MM.1S (cell line): ENCODE measurements around the gene SLC39A3.

ENCODE experiments used
- EZH2 ChIP-seq: fragments of 300-600 bp; sonication (generic); optimal IDR thresholded peaks from 2 replicates; pipeline ENCODE3; 2017; ENCODE audit warnings: low read depth, mild to moderate bottlenecking, antibody characterized with exemption, low read length, mixed read lengths
- TF ChIP-seq, protein P1 (sequence below): fragments of 300-600 bp; sonication (generic); IDR thresholded peaks from 2 replicates; pipeline ENCODE4 v1.5.1; 2016; ENCODE audit warnings: antibody characterized with exemption, low read length, mixed read lengths

DNA sequence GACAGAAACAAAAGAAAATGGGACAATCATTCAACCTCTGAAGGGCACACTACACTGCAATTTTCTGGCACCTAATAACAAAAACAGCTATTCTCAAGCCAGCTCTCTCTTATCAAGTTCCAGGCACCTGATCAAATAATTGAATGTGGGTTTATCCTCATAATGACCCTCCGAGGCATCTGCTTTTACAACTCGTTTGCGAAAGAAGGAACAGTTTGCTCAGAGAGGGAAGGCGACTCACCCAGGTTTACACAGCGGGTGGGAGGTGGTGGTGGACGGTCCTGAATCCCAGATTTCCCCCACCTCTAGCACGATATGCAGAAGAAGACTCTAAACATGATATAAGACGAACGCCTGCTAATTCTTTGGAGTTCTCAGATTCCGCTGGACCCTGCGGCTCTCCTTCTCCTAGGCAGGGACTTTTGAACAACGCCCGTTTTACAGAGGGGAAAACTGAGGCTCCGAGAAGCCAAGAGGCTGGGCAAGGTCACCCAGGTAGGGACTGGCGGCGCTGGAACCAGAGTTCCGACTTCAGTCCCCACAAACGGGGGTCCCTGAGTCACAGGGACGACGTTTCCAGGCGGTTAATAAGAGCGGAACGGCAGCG lies 42.6 kb upstream of the SLC39A3 start:
- TF ChIP-seq EZH2, result no peak
- TF ChIP-seq, protein P1, sequence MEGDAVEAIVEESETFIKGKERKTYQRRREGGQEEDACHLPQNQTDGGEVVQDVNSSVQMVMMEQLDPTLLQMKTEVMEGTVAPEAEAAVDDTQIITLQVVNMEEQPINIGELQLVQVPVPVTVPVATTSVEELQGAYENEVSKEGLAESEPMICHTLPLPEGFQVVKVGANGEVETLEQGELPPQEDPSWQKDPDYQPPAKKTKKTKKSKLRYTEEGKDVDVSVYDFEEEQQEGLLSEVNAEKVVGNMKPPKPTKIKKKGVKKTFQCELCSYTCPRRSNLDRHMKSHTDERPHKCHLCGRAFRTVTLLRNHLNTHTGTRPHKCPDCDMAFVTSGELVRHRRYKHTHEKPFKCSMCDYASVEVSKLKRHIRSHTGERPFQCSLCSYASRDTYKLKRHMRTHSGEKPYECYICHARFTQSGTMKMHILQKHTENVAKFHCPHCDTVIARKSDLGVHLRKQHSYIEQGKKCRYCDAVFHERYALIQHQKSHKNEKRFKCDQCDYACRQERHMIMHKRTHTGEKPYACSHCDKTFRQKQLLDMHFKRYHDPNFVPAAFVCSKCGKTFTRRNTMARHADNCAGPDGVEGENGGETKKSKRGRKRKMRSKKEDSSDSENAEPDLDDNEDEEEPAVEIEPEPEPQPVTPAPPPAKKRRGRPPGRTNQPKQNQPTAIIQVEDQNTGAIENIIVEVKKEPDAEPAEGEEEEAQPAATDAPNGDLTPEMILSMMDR, result no peak
